K562 (cell line): ENCODE data around the gene LTBP1. TPM values are rescaled to one million over a fixed set of nuclear protein-coding genes. Genes with fewer than 3 reads are reported as not detected.

Experiments used
- ATAC-seq: fragments of 200-7000 bp; cut with Tn5 transposase; 3 replicates; pipeline ENCODE4 v1.9.1; 2020; ENCODE audit warnings: moderate library complexity
- BruUV-seq: library from RNA; stranded (reverse); fragments of 400-500 nt; replicated peaks from 2 replicates; lab custom pipeline; 2021; lab: Mats Ljungman, UMichigan
- CTCF ChIA-PET: fragments of 300-600 bp; formaldehyde crosslinking; extraction: SDS; loops from one replicate; lab custom pipeline; 2021; ENCODE audit warnings: low intra/inter-chr PET ratio; lab: Yijun Ruan, JAX
- POLR2A ChIA-PET: fragments of 300-600, 350-650 bp; sonication (Branson Sonifier 250); formaldehyde crosslinking; extraction: SDS; loops from one replicate; lab custom pipeline; 2021; ENCODE audit warnings: antibody characterized with exemption, inconsistent platforms; lab: Yijun Ruan, JAX
- DNase-seq, 4 experiments: peaks; one replicate each; pipeline versions ENCODE4 v3.0.0 to v3.0.0-alpha.2; 2011 to 2018; ENCODE audit warnings: low spot score in 3 of 4, mixed read lengths in 3 of 4; ENCODE audit errors: extremely low read depth in 1 of 4
- FAIRE-seq: peaks from 2 replicates; lab custom pipeline; 2011; peaks lifted over from hg19 to GRCh38; lab: Jason Lieb, UNC
- H2AFZ ChIP-seq: 2 replicates; pipeline ENCODE4 v1.6.0; 2011; ENCODE audit warnings: low read depth, low read length, control low read depth, inconsistent platforms
- H3K27ac ChIP-seq: fragments of 200-600 bp; 3 replicates; pipeline ENCODE4 v1.8.0; 2011; ENCODE audit warnings: low read depth, mild to moderate bottlenecking, control low read depth, inconsistent platforms, low read length, moderate library complexity, mixed read lengths; ENCODE audit errors: extremely low read depth
- H3K27me3 ChIP-seq, 2 experiments: fragments of 300-600 bp in 1 of 2; 2 replicates in 1 of 2; 3 replicates in 1 of 2; pipeline versions ENCODE4 v1.6.0 to v1.8.0; 2011; ENCODE audit warnings: inconsistent platforms in 2 of 2, low read length in 2 of 2, mild to moderate bottlenecking in 1 of 2, mixed read lengths in 1 of 2, moderate library complexity in 1 of 2; ENCODE audit not compliant: control insufficient read depth in 2 of 2, insufficient read depth in 2 of 2
- H3K36me3 ChIP-seq: fragments of 300-600 bp; 3 replicates; pipeline ENCODE4 v1.8.0; 2011; ENCODE audit warnings: mild to moderate bottlenecking, low read length, inconsistent platforms; ENCODE audit not compliant: control insufficient read depth, insufficient read depth
- H3K4me1 ChIP-seq, 2 experiments: fragments of 200-600 bp in 1 of 2; replicated peaks in 1 of 2; 2 replicates in 1 of 2; 3 replicates in 1 of 2; pipeline versions ENCODE4 v1.5.1 to v1.8.0; 2011; ENCODE audit warnings: inconsistent platforms in 2 of 2, low read length in 2 of 2, mild to moderate bottlenecking in 1 of 2, mixed read lengths in 1 of 2, moderate library complexity in 1 of 2; ENCODE audit not compliant: control insufficient read depth in 2 of 2, insufficient read depth in 2 of 2
- H3K4me2 ChIP-seq: 2 replicates; pipeline ENCODE4 v1.6.1; 2011; ENCODE audit warnings: low read length, control low read depth, inconsistent platforms, mixed read lengths; ENCODE audit not compliant: insufficient read depth
- H3K4me3 ChIP-seq: fragments of 200-600 bp; sonication (generic), shearing (Covaris generic); 2 replicates; pipeline ENCODE4 v1.5.1; 2016; ENCODE audit warnings: control low read depth, inconsistent platforms
- H3K79me2 ChIP-seq: fragments of 200-600 bp; 3 replicates; pipeline ENCODE4 v1.8.0; 2011; ENCODE audit warnings: low read length, inconsistent platforms; ENCODE audit not compliant: control insufficient read depth, insufficient read depth
- H3K9ac ChIP-seq, 2 experiments: 2 replicates each; pipeline versions ENCODE4 v1.6.0 to v1.6.1; 2011; ENCODE audit warnings: low read depth in 2 of 2, low read length in 2 of 2, control low read depth in 1 of 2, inconsistent platforms in 1 of 2, mild to moderate bottlenecking in 1 of 2, mixed read lengths in 1 of 2; ENCODE audit not compliant: insufficient read depth in 1 of 2
- H3K9me1 ChIP-seq: one replicate; pipeline ENCODE4 v1.6.0; 2011; ENCODE audit warnings: inconsistent platforms, mild to moderate bottlenecking, low read length, moderate library complexity; ENCODE audit not compliant: control insufficient read depth, insufficient read depth
- H3K9me3 ChIP-seq: replicated peaks from 2 replicates; pipeline ENCODE4 v1.5.1; 2011; ENCODE audit warnings: low read depth, low read length, inconsistent platforms; ENCODE audit not compliant: control insufficient read depth, insufficient read depth
- H4K20me1 ChIP-seq: replicated peaks from 2 replicates; pipeline ENCODE4 v1.6.1; 2011; ENCODE audit warnings: low read length, inconsistent platforms, mixed read lengths; ENCODE audit not compliant: control insufficient read depth, insufficient read depth
- HSF4 ChIP-seq: fragments of 250-450 bp; sonication (Bioruptor Pico); IDR thresholded peaks from 2 replicates; pipeline ENCODE4 v2.1.2; 2022; ENCODE audit warnings: mild to moderate bottlenecking, moderate library complexity, borderline replicate concordance
- KLF13 ChIP-seq: fragments of 450-650 bp; IDR thresholded peaks from 2 replicates; pipeline ENCODE4 v1.6.1; 2016; ENCODE audit warnings: missing genetic modification characterization, low read depth, mild to moderate bottlenecking, missing compliant biosample characterization, moderate library complexity, borderline replicate concordance
- NFRKB ChIP-seq: fragments of 450-650 bp; IDR thresholded peaks from 2 replicates; pipeline ENCODE4 v1.6.1; 2016; ENCODE audit warnings: low read depth
- TAL1 ChIP-seq: fragments of 450-650 bp; IDR thresholded peaks from 2 replicates; pipeline ENCODE4 v1.6.1; 2016; ENCODE audit warnings: mild to moderate bottlenecking
- ZBTB26 ChIP-seq: fragments of 450-650 bp; formaldehyde crosslinking; IDR thresholded peaks from 2 replicates; pipeline ENCODE4 v1.4.0; 2022; ENCODE audit warnings: missing genetic modification characterization
- WGBS: fragments of 100-300 bp; shearing (Covaris generic); methylation state at CpG from one replicate; pipeline ENCODE4 v1.1.6; 2016; ENCODE audit warnings: low coverage, mixed read lengths; ENCODE audit not compliant: insufficient coverage; ENCODE audit errors: missing lambda C conversion rate; 5-methylcytosine and 5-hydroxymethylcytosine counted together
- in situ Hi-C: fragments of 300-500 bp; cut with MboI; formaldehyde crosslinking; loops from 4 replicates; pipeline ENCODE4 v1.15.0; 2018; ENCODE audit warnings: inconsistent platforms, mixed read lengths
- intact Hi-C: fragments of 100-400 bp; cut with micrococcal nuclease; formaldehyde crosslinking; loops from 2 replicates; pipeline ENCODE4 v1.14.2; 2022
- polyA plus RNA-seq, 8 experiments: library from polyadenylated mRNA; depleted of rRNA in 4 of 8; stranded (reverse) in 5 of 8; unstranded in 3 of 8; fragments of >200 nt; fragmentation: Nextera tagmentation in 2 of 8; fragmentation: Illumina TruSeq in 1 of 8; extraction: Ambion mirVana in 2 of 8; extraction: Trizol in 1 of 8; gene quantifications; 2 replicates each; pipeline versions ENCODE4 v1.2.1 to v1.2.3, GENCODE V29; 2011 to 2014; ENCODE audit warnings: inconsistent platforms in 1 of 8, missing spikeins in 1 of 8
- total RNA-seq, 7 experiments: library from RNA; depleted of rRNA in 6 of 7; stranded (reverse); fragments of >200 nt in 6 of 7; fragmentation: Illumina TruSeq in 2 of 7; extraction: Trizol in 2 of 7; gene quantifications; 2 replicates each; pipeline versions ENCODE4 v1.2.1 to v1.2.3, GENCODE V29; 2011 to 2021; ENCODE audit warnings: low replicate concordance in 1 of 7

The LTBP1 gene
- total and polyA plus RNA-seq, 9 of the 15 experiments (the other 6 are each of a cell fraction or from before 2014, with no cell fraction given), result 3.6 to 16.4 (median 8.5) TPM

- TF ChIP-seq KLF13 (tag), result no peak
- TF ChIP-seq, all 486 proteins: peak for 0
Observed at GRCh38 chr2:33131111-33131510, 184.4 kb downstream of the LTBP1 start (continued).

- no peak for ATAC-seq
- no peaks in the 10 kb centered on the region for H3K9me1 ChIP-seq
- H3K4me1 ChIP-seq, result peaks cover 0 to 21% of the 10 kb centered on the region in 2 experiments; a peak in 4 of 5 replicates
- POLR2A ChIA-PET, result no interaction called here
- H3K27me3 ChIP-seq, result no peaks in the 10 kb centered on the region; a peak in 1 of 5 replicates
- no peaks in the 10 kb centered on the region for H3K9me3 ChIP-seq
- no peak for DNase-seq
- H3K36me3 ChIP-seq, result no peaks in the 10 kb centered on the region
- 36% methylated on average over 2 of the region's 2 CpGs for WGBS
- H2AFZ ChIP-seq, result no peak overlapping the region
- FAIRE-seq, result no peak
- BruUV-seq, result no TSS peak
- H3K4me2 ChIP-seq, result no peak overlapping the region
- H3K9ac ChIP-seq, result no peak overlapping the region
- intact Hi-C loops, result loop anchor here (10.0 kb wide), 1 partner anchor 243 kb away; no protein-coding TSS in a partner anchor
- no peak overlapping the region for H3K4me3 ChIP-seq
- no peaks in the 10 kb centered on the region for H4K20me1 ChIP-seq
- CTCF ChIA-PET, result no interaction called here
- H3K79me2 ChIP-seq, result no peaks in the 10 kb centered on the region
- H3K27ac ChIP-seq, result no peak overlapping the region
- TF ChIP-seq NFRKB (no peak), TAL1 (no peak), HSF4 (CRISPR knock-in tag) (no peak), ZBTB26 (CRISPR knock-in tag) (no peak)
- in situ Hi-C loops, result no loop called here
Observed at GRCh38 chr2:33131749-33132148, 185.0 kb downstream of the LTBP1 start.
